Gastroesophageal sphincter (tissue), 3 donors: ENCODE measurements around the gene SPINT2.
"Not testable (repeated sequence)": the region's sequence is repeated elsewhere in the genome, so short reads cannot be mapped to it uniquely, and the experiment has no call there.

Experiments
- CTCF ChIP-seq, 4 experiments: fragments of 200-600 bp in 2 of 4; fragments of 450-650 bp in 2 of 4; sonication (generic) in 1 of 4; IDR thresholded peaks; one replicate each; pipeline ENCODE4 v1.5.1; 2017 to 2019; ENCODE audit warnings: antibody characterized with exemption in 4 of 4, mild to moderate bottlenecking in 2 of 4, moderate library complexity in 2 of 4
- POLR2AphosphoS5 ChIP-seq: sonication (generic); formaldehyde crosslinking; IDR thresholded peaks from one replicate; pipeline ENCODE4 v1.6.1; 2017; ENCODE audit warnings: antibody characterized with exemption

GRCh38 chr19:38339011-38339410 lies 74.6 kb downstream of the SPINT2 start:
- TF ChIP-seq CTCF (IDR thresholded peaks at IDR 0.05); POLR2AphosphoS5: not testable (repeated sequence)
